ENCODE data around the gene LRRN2.

LRRN2 gene

DNA sequence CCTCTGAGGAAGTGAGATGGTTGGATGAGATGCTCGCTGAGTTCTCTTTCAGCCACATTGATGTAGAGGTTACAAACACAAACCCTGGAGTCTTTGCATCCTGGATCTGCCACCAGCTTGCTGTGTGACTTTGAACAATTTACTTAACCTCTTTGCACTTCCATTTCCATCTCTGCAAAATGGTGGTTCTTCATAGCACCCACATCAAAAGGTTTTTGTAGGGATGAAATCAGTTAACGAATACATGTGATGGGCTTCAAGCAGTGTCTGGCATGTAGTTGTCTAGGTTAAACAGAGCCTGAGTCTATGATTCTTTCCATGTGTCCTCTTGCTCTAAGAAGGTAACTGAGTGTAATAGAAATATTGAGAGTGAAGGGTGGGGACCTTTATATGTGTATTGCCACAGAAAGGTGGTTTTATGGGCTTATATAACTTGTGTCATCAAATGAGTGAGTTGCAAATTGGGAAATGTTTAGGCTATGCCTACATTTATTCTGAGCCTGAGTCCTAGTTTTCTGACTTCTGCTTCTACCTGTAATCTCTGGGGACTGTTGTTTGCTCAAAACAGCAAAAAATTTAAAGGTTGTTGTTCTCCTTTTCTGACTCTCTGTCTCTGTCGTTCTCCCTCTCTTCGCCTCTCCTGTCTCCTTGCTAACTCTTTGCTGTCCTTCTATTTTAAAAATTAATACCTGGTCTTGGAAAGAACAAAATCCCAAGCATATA, 27.3 kb upstream of the LRRN2 start:
- no peak for DNase-seq (ENCODE audit: low spot score)

DNA sequence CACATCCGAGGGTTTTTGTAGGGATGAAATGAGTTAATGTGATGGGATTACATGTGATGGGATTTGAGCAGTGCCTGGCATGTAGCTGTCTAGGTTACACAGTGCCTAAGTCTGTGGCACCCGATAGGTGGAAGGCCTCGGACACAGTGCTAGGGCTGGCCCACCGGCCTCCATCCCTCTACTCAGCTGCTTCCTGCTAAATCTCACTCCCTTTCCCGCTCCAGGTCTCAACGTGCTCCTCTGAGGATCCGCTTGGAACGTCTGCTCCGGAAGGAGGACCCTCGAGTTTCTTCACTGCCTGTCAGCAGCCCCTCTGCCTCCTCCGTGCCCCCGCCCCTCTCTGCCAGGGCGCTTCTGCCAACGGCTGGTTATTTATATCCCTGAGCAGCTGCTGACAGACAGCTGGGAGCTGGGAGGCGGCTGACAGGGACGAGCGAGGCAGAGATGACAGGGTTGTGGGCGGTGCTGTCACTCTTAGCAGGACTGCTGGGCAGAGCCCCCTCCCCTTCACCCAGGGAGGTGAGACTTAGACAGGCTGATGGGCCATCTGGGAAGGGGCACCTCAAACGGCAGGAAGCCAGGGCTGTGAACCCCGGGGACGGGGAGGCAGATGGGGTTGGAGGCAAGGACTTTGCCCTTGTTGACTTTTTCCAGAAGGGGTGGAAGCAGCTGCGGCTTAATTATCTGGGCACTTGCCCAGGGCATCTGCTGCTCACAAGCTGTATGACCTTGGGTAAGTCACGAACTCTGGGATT, 26.6 kb upstream of the LRRN2 start:
- no peak for DNase-seq (ENCODE audit: low spot score)

DNA sequence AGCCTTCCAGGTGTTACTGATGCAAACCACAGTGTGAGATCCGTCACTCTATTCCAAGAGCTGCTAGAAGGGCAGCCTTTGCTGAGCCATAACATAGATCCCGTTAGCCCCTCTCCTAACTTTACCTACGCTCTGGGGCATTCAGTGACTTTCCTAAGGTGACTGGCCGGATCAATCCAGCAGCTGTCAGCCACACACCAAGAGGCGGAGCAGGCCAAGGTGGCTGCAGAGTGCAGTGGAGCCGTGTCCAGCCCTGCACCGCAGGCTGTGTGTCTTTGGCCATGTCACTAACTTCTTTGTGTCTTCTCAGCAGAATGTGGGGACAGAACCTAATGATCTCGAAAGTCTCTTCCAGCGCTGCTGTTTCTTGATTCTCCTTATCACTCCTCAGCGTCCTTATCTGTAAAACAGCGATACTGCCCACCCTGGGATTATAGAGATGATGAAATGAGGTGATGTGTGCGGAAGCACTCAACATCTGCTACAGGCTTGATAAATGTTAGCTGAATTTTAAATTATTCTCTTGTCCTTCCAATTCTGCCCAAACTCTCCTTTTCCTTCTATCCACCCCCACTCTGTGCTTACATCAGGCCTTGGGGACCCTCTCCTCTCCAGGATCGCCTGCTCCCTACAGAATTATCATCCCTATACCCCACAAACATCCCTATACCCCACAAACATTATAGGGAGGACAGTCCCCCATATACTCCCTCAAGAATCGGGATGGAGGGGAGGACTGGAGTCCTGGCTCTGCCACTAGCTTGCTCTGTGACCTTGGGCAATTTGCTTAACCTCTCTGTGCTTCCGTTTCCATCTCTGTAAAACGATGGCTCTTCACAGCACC, 25.8 kb upstream of the LRRN2 start:
- no peak for DNase-seq (ENCODE audit: low spot score)

DNA sequence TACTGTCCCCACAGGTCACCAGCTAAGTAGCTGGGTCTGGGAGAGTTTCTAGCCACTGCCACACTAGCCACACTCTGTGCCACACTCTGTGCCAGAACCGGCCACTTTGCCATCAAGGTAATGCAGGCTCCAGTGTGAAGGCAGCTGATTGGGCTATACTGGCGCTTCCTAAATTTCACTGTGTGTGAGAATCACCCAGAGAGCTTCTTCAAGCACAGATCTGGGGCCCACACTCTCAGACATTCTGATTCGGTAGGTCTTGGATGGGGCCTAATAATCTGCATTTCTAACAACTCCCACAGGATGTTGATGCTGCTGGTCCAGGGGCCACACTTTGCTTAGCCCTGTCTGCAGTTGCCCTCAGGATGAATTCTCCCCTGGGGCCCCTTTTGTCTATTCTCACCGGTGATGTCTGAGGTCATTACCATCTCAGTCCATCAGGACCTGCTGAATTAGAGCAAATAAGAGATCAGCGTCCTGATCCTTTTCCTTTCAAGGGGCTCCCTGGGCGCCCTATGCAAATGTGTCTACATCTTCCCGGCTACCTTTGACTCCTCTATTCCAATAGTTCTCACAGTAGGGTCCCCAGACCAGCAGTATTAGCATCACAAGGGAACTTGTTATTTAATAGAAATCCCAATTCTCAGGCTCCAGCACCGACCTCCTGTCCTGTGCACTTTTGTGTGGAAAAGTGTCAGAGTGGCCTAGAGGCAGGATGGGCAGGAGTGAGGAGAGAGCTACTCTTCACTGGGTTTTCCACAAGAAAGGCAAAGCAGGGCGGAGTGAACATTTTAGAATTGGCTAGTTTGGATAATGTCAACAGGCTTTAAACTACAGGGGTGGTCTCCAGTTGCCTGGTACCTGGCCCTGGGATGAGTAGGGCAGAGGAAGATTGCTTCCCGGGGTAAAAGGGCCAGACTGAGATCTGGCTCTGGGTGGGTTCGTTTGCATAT, 24.7 kb upstream of the LRRN2 start:
- no peak for DNase-seq (ENCODE audit: low spot score)

DNA sequence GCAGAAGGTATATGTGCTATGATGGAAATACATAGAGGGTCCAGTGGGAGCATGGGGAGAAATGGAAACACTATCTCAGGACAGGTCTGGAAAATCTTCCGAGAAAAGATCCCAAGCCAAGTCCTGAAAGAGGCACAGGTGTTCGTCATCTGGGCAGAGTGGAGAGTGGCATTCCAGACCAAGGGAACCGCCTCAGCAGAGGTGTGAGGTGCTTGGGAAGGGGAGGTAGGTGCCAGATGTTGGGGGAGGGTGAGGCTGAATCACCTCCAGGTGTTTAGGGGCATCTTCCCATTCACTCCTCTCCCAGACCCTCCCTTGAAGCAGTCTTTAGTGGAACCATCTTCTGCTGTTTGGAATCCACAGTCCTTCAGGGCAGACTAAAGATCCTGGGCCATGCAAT, 23.5 kb upstream of the LRRN2 start:
- DNase-seq (ENCODE audit: low spot score) = no peak

DNA sequence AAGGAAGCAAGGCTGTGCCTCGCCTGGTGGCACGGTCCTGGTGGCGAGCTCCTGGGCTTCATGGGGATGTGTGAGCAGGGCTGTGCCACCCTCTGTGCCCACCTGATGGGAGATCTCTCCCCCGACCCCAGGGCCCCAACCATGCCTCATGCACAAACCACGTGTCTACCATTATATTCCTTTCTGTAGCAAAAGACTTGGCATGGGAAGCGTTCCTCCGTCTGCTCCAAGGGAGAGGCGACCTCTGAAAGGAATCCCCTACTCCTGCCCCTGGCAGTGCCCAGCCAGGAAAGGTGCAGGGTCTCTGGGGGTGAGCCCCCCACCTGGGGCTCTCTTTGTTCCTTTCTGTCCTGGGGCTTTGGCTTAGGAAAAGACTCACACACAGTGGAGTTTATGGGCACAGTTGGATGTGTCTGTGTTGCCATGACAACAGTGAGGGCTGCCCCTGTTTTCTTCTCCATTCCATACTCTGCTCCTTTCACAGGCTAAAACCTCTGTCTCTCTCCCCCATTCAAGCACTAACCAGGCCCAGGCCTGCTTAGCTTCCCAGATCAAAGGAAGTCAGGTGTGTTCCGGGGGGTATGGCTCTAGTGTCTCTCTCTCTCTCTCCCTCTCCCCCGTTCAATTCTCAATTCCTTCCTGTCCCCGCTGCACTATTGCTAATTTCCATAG, 21.4 kb upstream of the LRRN2 start:
- no peak for DNase-seq (ENCODE audit: low spot score)

DNA sequence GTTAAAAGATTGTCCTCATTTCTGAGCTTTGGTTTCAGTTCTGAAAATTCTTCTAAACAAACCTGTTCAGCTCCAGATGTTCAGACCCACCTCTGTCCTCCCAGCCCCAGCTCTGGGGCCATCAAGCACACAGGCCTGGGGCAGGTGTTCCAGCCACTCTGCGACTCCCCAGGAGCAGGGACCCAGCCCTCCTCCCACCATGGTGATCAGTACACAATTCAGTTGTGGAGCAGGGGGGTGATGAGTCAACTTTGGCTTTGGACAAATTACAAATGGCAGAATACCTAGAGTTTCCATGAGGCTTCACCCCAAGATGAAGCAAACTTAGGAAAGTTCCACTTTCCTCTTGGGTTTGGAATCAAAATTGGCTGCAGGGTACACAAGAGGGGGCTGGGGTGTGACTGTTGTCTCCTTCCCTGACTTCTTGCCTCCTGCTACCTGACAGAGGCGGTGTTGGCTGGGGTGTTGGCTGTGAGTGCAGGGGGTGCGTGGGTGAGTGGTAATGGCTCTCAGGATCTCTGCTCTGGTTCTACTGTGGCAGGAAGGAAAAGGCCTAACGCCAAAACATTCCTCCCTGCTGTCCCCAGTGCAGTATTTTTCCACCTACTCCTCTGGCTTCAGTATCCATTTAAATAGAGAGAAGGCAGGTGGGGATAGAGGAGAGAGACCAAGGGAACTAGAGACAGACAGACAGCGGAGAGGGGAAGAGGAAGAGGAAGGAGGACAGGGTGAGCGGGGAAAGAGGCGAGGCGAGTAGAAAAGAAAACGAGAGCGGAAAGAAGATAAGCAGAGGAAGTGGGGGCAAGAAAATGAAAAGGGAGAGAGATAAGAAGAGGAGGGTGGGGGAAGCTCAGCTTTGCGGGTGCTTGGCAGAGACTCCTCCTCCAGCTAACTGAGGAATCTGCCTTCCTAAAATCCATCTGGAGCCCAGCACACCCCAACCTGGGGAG, 20.6 kb upstream of the LRRN2 start:
- no peak for DNase-seq (ENCODE audit: low spot score)

DNA sequence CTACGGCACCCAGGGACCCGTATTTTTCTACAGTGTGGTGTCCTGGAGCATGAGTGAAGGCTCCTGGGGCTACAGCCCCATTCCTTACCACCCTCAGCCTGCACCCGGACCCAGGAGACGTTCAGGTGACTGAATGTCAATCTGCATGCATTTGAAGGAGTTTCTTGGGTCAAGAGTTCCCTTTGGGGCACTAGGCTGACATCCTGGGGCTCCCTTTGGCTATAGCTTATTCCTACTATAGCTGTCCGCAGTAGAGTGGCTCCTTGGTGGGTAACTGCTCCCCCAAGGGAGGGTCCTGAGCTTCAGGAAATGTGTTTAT, 19.9 kb upstream of the LRRN2 start:
- DNase-seq (ENCODE audit: low spot score) = no peak

DNA sequence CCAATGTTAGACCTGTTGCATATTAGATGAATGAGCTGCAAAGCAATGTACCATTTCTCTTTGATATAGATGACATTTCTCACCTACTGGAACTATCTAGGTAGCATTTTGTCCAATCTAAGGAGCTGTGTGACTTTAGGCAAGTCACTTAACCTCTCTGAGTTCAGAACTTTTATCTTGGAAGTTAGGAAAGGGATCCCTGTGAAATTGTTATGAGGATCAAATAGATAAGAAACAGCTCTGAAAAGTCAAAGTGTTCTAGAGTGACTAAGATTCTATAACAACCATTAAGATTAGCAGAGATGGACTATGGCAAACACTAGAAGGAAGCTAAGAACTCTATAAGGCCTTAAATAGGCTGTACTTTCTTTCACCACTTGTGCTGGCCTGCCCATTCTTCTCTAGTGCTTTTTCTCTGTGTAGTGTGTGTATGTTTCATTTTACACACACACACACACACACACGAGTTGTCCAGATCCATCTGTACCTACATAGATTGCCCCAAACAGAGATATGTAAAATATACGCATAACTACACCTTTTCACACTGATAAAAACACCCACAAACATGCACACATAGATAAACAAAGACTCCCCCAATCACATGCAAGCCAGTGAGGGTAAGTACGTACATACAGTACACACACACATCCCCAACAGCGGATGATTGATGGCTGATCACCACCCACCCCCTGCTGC, 19.4 kb upstream of the LRRN2 start:
- DNase-seq (ENCODE audit: low spot score) = no peak

DNA sequence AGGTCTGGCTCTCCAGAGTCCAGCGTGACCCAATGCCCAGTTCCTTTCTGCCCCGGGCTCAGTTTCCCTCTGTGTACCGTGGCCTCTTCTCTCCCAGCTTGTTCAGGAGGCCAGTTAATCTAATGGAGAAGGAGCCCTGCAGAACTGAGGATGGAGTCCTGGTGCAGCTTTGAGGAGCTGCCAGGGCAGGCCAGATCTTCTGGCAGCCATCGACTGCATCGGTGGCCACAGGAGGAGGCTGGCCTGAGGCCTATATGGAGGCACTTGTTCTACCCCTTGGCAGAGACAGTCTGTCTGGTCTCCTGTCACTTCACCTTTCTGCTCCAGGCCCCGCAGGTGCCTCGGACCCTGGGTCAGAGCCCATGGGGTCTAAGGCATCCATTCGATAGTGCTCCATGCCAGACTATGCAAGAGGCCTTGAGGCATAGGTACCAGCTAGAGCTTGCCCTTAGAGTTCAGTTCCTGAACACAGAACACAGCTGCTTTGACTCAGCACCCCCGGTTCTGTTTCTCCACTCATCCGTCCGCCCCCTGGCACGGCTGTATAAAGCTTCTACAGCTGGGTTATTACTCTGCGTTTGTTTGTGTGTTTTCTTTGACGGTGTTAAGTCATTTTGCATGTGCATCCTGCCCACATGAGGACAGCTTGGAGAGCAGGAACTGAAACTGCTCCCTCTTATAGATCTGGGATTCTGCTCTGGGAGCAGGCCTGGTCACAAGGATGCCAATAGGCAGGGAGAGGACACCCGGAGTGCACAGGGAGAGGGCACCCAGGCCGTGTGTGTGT, 18.5 kb upstream of the LRRN2 start:
- no peak for DNase-seq (ENCODE audit: low spot score)

DNA sequence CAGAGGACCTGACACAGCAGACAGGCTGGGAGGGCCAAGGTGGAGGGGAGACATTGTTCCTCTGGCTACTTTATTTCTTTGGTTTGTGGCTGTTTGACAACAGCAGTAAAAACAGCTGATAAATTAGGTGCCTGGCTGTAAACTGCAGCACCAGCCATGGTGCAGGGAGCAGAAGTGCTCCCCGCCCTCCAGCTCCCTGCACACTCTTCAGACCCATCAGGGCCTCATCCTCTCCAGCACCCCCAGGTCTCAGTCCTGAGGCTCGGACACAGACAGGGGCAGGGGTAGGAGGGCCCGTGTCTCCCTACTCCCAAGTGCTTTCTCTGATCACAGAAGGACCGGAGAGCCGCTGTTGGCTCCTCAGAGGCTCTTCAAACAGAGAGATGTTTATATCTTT, 17.7 kb upstream of the LRRN2 start:
- no peak for DNase-seq (ENCODE audit: low spot score)

DNA sequence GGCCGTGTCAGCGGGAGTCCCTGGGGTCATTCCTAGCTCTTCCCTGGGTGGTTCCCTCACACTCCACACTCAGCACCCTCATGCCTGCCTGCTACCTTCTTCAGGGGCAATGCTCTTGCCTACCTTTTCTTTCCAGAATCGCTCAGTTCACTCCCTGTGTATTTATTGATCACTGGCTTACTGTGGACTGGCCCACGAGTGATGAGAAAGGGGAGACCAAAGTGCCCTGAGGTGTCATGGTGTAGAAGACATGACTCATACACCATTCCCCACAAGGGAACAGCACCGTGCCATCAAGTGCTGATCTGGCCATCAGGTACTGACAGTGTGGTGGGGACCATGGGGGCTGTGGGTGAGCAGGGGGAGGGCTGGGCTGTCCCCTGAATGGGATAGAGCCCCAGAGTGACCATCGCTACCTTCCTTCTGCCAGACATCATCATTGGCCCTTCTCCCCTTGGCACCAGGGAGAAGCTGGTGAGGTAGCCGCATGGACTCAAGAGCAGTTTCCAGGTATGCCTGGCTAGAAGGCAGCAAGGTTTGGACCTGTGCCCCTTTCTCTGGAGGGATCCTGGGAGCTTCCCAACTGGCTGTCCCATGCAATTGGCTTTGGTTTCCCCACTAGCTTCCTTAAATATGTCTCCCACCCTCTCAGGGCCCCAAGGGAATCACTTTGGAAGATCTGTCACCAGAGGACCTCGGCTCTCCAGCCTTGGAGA, 17.2 kb upstream of the LRRN2 start:
- DNase-seq (ENCODE audit: low spot score) = no peak

DNA sequence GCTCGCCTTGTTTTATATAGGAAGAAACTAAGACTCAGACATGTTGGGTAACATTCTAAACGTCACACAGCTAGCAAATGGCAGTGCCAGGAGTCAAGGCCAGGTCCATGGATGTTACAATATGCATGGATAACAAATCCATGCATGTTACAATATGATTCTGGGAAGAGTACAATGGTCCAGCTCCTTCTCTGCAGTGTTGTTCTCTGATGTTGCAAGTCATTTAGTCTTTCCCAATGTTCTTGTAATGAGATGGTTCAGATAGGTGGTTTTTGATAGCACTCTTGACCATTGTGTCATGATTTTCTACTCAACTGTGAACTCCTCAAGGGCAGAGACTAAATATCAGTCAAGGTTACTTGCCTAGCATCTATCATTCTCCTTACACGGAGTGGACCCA, 15.7 kb upstream of the LRRN2 start:
- DNase-seq (ENCODE audit: low spot score) = no peak

DNA sequence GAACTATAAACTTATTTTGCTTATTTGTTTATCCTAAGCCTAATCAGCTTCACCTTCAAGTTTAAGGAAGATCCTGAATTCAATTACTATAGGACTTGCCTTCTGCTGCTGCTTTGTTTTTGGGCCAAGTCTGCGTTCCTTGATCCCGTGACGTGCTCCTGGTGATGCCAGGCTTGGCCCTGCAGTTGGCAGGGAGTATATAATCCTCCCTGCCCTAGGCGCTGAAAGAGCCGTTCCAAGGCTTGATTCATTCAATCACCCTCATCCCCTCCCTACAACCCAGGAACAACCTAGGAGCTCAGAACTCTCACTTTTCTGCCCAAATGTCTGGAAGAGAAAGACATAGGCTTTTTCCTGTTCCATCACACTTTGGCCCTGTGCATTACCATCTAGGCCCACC, 12.4 kb upstream of the LRRN2 start:
- no peak for DNase-seq (ENCODE audit: low spot score)

DNA sequence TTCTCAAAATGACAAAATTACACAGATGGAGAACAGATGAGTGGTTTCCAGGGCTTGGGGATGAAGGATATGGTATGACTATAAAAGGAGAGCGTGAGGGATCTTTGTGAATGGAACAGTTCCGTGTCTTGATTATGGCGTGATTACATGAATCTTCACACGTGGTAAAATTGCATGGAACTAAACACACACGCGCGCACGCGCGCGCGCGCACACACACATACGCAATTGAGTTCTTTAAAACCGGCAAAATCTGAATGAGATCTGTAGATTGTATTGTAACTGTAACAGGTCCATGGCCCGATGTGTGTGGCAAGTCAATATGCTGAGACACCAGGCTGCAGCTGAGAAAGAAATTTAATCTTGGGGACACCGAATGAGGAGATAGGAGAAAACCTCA, 11.1 kb upstream of the LRRN2 start:
- DNase-seq (ENCODE audit: low spot score) = no peak

DNA sequence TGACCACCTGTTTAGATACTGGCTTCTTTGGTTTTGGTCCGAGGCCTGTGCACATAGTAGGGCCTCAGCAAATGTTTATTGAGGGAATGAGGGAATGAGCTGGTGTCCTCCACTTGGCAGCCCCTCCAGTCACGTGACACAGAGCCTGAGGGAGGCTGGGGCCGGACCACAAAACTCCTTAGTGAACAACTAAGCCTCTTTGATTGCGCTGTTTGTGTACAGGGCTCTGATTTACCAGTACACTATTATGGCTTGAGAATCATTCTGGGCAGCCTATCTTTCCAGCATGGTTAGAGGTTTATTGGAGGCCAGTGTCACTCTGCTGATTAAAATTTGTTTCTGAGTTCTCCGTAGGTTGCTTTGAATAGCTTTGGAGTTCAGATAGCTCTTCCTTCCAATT, 10.2 kb upstream of the LRRN2 start:
- no peak for DNase-seq (ENCODE audit: low spot score)

DNA sequence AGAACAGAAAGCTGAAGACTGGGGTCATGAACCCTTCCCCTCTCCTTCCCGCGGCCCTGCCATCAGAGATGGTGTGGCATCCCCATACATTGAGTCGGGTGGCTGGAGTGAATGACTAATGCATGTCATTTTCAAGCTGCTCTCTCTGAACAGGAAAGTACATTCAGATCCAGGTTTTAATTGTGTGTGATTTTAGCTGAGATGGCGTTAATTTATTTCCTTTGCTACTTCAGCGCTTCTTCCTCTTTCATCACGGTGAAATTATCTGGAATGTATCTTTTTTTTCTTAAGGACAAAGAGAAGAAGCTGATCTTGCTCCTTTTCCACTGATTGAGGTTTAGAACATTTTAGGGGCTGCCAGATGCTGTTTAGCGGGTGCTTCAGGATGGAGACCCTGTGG, 8.6 kb upstream of the LRRN2 start:
- no peak for DNase-seq (ENCODE audit: low spot score)

DNA sequence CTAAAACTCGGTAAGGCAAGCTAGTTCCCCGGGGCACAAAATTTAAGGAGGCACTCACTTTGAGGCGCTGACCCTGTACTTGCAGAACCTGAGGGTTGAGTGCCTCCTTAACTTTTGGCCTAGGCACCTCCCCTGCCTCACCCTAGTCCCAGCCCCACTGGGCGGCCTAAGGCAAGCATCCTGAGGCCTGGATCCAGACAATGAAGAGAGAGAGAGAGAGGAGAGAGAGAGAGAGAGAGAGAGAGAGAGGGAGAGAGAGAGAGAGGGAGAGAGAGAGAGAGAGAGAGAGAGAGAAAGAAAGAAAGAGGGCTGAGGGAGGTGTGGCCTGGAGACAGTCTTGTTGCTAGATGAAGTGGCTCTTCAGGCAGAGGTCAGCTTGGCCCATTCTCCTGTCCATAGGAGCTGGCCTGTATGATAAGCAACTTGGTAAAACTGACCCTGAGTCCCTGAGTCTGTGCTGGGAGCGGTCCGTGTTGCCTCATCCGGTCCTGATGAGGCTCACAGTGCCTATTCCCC, 7.4 kb upstream of the LRRN2 start:
- no peak for DNase-seq (ENCODE audit: low spot score)

Data from RKO (cell line).